GM12891 (cell line): ENCODE results near the gene NUAK1.

Source experiments
- POLR2AphosphoS5 ChIP-seq: IDR thresholded peaks from 2 replicates; pipeline ENCODE4 v1.6.1; 2011; ENCODE audit warnings: low read depth, low read length, control low read depth
- TAF1 ChIP-seq: IDR thresholded peaks from 2 replicates; pipeline ENCODE4 v1.6.1; 2011; ENCODE audit warnings: low read depth, low read length, control low read depth

- TF ChIP-seq TAF1: no peak
- TF ChIP-seq POLR2AphosphoS5: no peak
Observed at GRCh38 chr12:106183735-106184134, 45.0 kb upstream of the NUAK1 start.
